Astrocyte (in vitro differentiated cells and primary cell): ENCODE data around the gene CFDP1.

Experiments used
- CTCF ChIP-seq: IDR thresholded peaks from 2 replicates; pipeline ENCODE4 v1.5.1; 2011; ENCODE audit warnings: low read depth, mild to moderate bottlenecking, inconsistent platforms, low read length, moderate library complexity; ENCODE audit not compliant: insufficient read depth
- EZH2 ChIP-seq: IDR thresholded peaks from 2 replicates; pipeline ENCODE4 v1.6.1; 2012; ENCODE audit warnings: mild to moderate bottlenecking, low read length, inconsistent platforms; ENCODE audit not compliant: insufficient read depth

GRCh38 chr16:75310541-75310940 is 122.8 kb downstream of the CFDP1 start:
- TF ChIP-seq CTCF = no peak
- TF ChIP-seq EZH2 = no peak
